Ramos (cell line): Measurements from ENCODE around the gene LRP3.
"Not testable (repeated sequence)": the region's sequence is repeated elsewhere in the genome, so short reads cannot be mapped to it uniquely, and the experiment has no call there.

Experiments used
- in situ Hi-C: fragments of 300-500 bp; cut with MboI; formaldehyde crosslinking; loops from one replicate; pipeline ENCODE4 v1.14.3; 2022; ENCODE audit warnings: low sequenced_read_pairs; ENCODE audit not compliant: unreplicated experiment

LRP3 gene

DNA sequence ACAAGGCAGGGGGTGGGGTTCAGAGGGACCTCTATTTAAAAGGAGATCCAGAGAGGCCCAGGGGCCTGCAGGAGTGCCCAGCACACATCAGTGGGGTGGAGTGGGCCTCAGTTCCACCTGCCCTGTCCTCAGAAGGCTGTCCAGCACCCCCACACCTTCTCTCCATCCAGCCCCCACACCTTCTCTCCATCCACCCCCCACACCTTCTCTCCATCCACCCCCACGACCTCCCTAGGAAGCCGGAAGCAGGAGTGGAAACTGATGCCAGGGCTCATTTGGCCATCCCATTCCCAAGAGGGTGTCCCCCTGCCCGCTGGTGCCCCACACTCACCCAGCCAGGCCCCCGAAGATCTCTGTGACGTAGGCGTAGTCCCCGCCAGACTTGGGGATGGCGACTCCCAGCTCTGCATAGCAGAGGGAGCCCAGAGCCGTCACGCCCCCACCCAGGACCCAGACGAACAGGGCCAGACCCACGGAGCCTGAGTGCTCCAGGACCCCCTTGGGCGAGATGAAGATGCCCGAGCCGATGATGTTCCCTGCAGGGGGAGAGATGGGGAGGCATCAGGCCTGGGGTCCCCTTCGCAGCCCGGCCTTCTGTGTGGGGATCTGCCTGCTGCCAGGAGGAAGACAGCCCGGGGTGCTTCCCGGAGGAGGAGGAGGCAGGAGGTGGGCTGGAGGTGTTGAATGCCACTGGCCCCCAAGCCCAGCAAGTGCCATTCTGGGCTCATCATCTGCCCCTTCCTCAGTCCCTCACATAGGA, 21.5 kb downstream of the LRP3 start:
- in situ Hi-C loops, result no loop called here

DNA sequence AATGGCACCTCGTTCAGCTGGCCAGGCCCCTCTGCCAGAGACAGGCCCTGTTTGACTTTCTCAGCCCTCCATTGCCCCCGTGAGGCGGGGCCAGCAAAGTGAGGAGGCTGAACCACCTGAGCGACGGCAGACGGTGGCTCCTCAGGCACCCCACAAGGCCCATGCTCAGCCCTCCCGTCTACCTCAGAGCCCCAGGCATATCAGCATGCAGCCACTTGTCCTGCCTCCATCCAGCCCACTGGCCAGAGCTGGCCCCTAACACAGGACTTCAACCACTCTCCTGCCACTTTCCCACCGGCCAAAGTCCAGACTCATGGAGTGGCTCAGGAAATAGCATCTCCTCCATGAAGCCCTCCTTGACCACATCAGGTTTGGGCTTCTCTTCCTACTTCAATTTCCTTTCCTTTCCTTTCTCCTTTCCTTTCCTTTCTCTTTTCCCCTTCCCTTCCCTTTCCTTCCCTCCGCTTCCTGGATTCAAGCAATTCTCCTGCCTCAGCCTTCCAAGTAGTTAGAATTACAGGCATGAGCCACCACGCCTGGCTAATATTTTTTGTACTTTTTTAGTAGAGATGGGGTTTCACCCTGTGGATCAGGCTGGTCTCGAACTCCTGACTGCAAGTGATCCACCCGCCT, 22.2 kb downstream of the LRP3 start:
- in situ Hi-C loops, result no loop called here

DNA sequence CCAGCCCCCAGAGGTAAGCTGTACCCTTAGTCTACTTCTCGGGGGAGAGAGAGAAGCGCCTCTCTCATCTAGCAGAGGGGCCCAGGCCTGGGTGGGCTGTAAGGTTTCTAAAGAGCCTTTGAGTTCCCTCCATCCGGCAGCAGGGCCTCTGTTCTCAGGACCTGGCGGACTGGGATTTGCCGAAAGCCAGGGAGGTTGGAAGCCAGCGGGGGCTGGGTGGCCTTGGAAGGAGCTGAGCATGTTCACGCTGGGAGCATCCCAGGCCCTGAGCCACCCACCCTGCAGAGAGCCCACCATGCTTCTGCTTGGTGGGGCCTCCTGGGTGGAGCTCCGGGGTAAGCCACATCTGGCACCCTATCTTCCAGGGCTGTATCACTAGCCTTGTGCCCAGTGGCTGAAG, 23.8 kb downstream of the LRP3 start:
- in situ Hi-C loops, result no loop called here

DNA sequence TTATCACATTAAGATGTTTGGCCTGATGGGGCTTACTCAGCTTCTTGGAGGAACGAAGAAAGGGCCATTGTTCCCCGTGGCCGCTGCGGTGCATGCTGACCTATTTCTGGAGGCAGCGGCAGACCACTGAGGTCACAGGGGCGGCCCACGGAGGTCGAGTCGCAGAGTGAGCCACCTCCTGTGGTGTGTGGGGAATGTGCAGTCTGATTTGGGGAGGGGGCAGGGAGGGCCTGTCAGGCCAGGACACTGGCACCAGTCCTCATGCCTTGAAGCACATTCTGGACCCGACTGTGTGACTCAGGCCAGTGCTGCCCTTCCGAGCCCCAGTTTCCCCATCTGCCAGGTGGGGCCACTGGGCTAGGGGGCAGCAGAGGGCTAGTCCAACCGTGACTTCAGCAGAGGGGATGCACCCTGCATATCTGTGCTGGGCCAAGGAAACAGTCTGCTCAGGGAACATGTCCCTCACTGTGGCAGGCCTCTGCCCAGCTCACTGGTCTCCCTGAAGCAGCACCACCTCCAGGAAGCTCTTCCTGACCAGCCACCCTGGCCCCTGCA, 25.2 kb downstream of the LRP3 start:
- in situ Hi-C loops, result no loop called here

DNA sequence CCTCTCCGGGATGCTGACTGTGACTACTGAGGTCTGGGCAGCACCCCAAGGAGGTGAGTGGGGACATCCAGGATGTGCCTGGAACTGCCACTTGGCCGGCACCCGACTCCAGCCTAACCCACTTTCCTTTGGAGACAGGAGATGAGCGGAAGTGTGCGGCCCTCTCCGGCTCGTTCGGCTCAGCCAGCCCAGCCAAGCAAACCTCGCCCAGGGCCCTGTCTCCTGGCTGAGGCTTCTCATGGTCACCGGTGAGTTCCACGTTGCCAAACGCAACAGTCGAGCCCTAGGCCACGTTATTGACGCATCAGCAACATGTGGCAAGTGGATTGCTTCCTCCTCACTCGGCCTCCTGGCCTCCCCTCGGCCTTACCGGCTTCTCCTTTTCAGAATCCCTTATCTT, 26.0 kb downstream of the LRP3 start:
- in situ Hi-C loops, result no loop called here

DNA sequence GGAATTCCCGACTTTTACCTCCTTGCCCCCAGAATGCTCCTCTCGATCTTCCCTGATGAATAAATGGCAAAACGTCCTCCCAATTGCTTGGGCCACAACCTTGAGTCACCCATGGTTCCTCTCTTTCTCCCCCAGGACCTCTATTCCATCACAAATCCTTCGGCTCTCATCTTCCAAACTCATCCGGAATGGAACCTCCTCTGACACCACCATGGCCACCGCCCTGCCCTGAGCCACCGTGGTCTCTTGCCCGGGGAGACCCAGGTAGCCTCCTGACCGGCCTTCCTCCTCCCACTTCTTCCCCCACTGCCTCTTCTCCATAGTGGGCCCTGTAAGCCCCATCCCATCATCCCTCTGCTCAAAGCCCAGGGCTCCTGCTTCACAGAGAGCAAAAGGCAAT, 26.6 kb downstream of the LRP3 start:
- in situ Hi-C loops, result no loop called here

DNA sequence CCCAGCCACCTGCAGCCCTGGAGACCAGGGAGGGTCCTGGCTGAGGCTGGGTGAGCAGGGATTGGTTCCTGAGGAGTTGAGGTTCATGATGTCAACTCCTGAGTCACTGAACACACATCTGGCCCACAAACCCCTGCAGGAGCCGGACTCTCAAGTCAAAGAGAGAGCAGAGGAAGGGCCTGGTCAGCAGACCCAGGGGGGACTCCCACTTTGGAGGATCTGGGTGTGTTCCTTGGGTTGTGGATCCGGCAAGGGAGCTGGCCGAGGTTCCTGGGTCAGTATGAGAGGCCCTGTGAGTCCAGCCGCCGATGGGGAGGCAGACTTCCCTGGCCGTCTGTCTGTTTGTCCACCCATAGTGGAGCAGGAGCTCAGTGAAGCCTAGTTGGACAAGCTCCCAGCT, 27.5 kb downstream of the LRP3 start:
- in situ Hi-C loops, result no loop called here

DNA sequence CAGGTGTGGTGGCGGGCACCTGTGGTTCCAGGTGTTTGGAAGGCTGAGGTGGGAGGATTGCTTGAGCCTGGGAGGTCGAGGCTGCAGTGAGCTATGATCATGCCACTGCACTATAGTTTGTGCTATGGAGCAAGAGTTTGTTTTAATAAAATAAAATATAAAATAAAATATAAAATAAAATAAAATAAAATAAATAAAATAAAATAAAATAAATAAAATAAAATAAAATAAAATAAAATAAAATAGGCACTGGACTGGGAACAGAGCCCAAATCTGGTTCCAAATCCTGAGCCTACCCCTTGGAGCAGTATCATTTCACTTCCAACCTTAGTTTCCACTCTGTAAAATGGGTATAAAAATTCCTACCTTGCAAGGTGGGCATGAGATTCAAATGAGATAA, 28.1 kb downstream of the LRP3 start:
- in situ Hi-C loops, result not testable (repeated sequence)

DNA sequence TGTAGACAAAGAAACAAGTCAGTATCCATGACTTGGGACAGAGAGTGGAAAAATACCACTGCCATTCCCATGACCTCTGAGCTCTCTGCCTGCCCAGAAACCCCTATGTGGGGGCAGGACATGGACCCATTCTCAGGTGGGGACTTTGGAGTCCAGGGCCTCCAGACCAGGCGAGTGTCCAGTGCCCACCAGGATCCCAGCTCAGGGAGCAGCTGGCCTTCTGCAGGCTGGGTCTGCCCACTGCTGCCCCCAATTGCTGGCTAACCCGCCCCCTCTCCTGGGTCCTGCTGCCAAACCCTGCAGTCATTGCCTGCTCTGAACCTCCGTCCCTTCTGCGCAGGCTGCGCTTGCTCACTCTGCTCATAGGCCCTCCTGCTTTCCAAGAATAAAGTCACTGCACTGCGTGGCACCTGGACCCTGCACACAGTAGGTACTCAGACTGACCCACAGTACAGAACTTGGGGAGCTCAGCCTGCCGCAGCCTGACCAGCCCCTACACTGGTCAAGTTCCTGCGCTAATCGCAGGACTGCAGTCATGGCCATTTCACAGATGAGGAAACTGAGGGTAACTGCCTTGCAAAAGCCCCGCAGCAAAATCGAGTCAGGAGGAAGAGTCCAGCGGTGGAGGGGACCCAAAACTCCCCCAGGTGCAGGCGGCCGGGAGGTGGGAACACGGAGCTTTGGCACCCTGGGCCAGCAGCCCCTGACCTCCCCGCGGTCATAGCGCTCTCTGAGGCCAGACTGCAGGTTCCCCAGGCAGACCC, 30.7 kb downstream of the LRP3 start:
- in situ Hi-C loops, result no loop called here

DNA sequence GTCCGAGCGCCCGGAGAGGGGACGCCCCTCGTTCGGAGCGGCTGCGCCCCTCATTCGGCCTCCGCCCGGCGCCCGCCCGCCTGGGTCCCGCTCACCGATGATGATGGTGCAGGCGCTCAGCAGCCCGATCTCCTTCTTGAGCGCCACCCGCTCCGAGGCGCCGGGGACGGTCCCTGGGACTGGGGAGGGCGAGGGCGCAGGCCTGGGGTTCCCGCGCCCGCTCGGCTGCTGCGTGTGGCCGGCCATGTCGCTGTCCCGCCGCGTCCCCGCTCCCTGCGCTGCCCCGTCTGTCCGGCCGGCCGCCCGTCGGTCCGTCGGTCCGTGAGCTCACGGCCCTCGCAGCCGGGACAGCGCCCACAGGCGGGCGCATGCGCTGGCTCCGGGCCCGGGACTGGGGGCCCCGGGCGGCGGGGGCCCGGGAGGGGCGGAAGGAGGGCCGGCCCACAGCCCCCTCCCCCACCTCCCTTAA, 31.4 kb downstream of the LRP3 start, which contains the start of gene SLC7A10:
TSS of gene SLC7A10 (minus strand) at position 393 of the 469 bp plus-strand sequence. CDS start at position 246, 147 bp downstream.
- in situ Hi-C loops, result no loop called here

DNA sequence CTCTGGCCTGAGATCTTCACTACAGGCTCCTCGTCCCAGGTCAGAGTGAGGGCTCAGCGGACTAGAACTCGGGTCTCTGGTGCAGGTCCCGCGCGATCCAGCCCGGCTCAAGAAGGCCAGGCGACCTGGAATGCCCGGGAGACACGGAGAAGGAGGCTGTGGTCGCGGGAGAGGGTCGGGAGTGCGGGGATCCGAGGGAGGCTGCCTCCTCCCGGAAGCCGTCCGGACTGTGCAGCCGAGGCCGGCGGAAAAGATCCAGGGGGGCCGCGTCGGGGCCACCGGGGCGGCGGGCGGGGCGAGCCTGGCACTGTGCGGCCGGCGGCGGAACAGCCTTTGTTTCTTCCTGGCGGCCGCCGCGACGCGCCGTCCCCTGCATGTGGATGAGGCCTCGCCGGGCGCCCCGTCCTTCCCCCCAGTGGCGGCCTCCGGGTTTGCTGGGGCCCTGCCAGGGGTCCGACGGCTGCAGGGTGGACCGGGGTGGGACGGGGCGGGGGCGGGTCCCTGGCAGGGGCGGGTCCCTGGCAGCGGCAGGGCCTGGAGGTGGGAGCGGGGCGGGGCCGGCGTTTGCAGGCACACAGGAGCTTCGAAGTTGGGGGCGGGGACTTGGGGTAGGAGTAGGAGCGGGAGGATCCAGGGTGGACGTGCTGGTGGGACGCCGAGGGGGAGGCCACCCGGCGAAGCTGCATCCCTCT, 32.6 kb downstream of the LRP3 start:
- in situ Hi-C loops, result no loop called here

DNA sequence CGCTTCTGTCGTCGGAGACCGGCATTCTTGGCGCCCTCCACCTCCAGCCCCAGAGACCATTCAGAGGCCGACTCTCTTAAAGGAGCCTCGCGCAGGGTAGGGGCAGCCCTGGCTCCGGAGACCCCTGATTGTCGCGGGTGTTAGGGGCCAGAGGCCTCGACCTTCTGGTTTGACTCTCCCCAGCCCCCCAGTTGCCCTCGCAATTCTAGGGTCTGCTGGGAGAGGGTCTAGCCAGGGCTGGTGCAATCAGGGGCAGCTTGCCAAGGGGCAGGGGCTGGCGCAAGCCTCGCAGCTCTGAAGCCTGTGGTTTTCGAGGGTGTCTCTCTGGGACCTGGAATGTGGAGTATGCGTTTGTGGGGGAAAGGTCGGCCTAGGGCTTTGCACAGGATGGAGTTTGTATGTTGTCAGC, 33.1 kb downstream of the LRP3 start:
- in situ Hi-C loops, result no loop called here

DNA sequence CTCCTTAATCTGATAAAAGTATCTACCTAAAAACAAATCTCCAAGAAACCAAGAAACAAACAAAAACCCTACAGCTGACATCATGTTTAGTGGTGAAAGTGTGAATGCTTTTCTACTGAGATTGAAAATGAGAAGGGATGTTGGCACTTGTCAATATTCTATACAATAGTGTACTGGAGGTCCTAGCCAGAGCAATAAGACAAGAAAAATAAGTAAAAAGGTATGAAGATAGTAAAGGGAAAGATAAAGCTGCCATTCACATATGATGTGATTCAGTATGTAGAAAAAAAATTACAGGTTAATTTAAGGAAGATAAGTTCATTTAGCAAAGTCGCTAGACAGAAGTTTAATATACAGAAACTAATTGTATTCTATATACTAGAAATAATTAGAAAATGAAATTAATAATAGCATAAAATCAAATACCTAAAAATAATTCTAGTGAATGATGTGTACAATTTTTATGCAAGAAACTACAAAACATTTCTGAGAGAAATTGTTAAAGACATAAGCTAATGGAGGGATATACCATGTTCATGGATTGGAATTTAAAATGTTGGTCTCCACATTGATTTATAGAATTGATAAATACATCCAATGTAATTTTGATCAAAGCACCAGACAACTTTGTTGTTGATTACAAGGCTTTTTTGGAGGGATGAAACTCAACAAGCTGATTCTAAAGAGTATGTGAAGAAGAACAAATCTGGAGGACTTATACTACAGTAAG, 33.9 kb downstream of the LRP3 start:
- in situ Hi-C loops, result no loop called here

DNA sequence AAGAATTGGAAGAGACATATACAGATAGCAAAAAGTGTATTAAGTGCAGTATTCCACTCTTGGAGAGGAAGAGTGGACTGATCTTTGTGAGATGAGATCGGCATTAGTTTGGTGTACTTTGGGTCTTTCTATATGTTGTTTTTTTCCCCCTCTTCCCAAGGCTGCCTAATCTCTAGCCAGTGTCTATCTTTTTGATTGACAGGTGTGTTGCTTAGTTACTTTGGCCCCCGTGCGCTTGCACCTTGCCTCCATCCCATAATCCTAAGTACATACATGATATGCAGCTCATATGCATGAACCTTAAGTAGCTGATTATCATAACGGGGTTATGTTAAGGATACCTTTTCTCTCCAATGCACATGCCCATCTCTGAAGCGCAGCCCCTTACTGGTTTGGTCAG, 35.8 kb downstream of the LRP3 start:
- in situ Hi-C loops, result loop anchor here (10.0 kb wide), 1 partner anchor 545 kb away; no protein-coding TSS in a partner anchor

DNA sequence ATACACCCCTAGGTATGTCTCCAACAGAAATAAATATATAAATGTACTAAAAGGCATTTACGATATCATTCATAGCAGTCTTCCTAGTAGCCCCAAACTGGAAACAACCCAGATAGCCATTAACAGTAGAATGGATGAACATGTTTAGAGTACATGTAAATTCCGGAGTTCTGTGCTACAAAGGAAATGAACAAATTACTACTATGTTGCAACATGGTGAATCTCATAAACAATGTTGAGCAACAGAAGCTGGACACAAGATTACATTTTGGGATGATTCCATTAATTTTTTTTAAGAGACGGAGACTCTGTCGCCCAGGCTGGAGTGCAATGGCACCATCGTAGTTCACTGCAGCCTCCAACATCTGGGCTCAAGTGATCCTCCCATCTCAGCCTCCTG, 37.4 kb downstream of the LRP3 start:
- in situ Hi-C loops, result loop anchor here (10.0 kb wide), 1 partner anchor 543 kb away; no protein-coding TSS in a partner anchor

DNA sequence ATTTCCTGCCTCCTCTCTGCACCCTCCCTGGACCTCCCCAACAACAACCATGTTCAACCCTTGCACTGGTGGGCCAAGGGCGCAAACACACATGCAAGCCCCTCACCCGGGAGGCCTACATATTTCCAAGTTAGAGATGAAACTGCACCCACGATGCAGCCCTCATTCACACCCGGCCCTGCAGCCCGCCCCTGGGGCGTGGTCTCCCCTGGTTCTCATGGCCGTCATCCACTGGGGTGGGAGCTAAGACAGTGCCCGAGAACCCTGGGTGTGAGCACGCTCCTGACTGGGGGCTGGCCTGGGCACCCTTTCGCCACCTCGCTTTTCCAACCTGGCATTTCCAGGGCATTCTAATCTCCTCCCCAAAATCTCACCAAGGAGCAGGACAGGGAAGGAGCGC, 38.5 kb downstream of the LRP3 start:
- in situ Hi-C loops, result loop anchor here (10.0 kb wide), 1 partner anchor 542 kb away; no protein-coding TSS in a partner anchor

DNA sequence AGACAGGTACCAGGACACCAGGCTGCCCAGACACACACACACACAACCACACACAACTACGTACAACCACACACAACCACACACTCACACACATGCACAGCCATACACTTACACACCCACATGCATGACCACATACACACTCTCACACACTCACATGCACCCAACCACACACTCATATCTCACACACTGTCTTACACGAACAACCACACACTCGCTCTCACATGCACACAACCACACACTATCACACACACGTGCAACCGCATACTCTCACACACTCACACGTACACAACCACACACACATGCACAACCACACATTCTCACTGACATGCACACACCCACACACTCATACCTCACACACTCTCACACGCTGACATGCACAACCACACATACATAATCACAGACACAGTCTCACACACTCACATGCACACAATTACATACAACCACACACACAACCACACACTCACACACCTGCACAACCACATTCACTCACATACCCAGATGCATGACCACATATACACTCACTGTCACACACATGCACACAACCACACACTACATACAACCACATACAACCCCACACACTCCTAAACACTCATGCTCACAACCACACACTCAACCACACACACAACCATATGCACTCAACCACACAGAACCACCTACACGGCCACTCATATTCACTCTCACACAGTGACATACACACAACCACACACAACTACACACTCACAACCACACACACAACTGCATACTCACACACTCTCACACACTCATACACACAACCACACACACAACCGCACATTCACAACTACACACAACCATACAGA, 39.1 kb downstream of the LRP3 start:
- in situ Hi-C loops, result loop anchor here (10.0 kb wide), 1 partner anchor 542 kb away; no protein-coding TSS in a partner anchor

DNA sequence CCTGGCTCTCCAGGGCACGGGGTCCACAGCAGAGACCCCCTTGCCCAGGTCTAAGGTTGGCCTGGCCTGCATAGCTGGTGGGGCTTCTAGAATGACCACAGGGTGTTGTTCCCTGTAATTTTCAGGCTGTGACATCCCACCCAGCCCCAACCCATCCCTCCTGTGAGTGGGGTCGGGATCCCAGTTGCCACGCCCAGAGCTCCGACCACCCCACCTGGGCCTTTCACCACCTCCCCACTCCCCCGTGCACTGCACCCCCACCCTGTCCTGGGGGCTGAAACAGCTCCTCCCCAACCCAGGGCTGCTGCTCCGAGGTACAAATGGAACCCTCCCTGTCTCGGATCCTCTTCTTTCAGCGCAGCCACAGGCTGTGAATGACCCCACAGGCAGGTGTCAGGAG, 40.0 kb downstream of the LRP3 start:
- in situ Hi-C loops, result loop anchor here (10.0 kb wide), 1 partner anchor 541 kb away; no protein-coding TSS in a partner anchor
